K562 (cell line): ENCODE measurements around the gene VPS37B. TPM values are rescaled to one million over a fixed set of nuclear protein-coding genes. Genes with fewer than 3 reads are reported as not detected.

ENCODE experiments used
- AFF1 ChIP-seq, 2 experiments: fragments of 450-650 bp; IDR thresholded peaks; 2 replicates each; pipeline ENCODE4 v1.6.1; 2018; ENCODE audit warnings: mild to moderate bottlenecking in 2 of 2, low read depth in 1 of 2; ENCODE audit not compliant: partially characterized antibody in 2 of 2
- BCOR ChIP-seq: fragments of 450-650 bp; IDR thresholded peaks from 2 replicates; pipeline ENCODE4 v1.6.1; 2016
- CBX3 ChIP-seq, 2 experiments: IDR thresholded peaks; 1 replicate in 1 of 2; 2 replicates in 1 of 2; pipeline ENCODE4 v1.6.1; 2012; ENCODE audit warnings: inconsistent platforms in 2 of 2, low read length in 2 of 2, borderline replicate concordance in 1 of 2, control low read depth in 1 of 2
- CXXC5 ChIP-seq: fragments of 250-450 bp; sonication (Bioruptor Pico); IDR thresholded peaks from 2 replicates; pipeline ENCODE4 v1.8.0; 2022; ENCODE audit warnings: inconsistent platforms, mild to moderate bottlenecking, moderate library complexity
- EHMT2 ChIP-seq: fragments of 450-650 bp; IDR thresholded peaks from 2 replicates; pipeline ENCODE4 v1.6.1; 2018; ENCODE audit warnings: antibody characterized with exemption
- HDAC1 ChIP-seq, 2 experiments: fragments of 450-650 bp; IDR thresholded peaks; 2 replicates each; pipeline ENCODE4 v1.6.1; 2016 to 2017; ENCODE audit warnings: inconsistent platforms in 1 of 2, mild to moderate bottlenecking in 1 of 2, moderate library complexity in 1 of 2
- HLTF ChIP-seq: fragments of 450-650 bp; IDR thresholded peaks from 2 replicates; pipeline ENCODE4 v1.6.1; 2016
- KLF1 ChIP-seq: fragments of 450-650 bp; IDR thresholded peaks from 2 replicates; pipeline ENCODE4 v1.6.1; 2016; ENCODE audit warnings: missing genetic modification characterization, missing compliant biosample characterization
- MGA ChIP-seq: fragments of 450-650 bp; IDR thresholded peaks from 2 replicates; pipeline ENCODE4 v1.6.1; 2016; ENCODE audit warnings: mild to moderate bottlenecking, moderate library complexity
- SPI1 ChIP-seq: IDR thresholded peaks from 2 replicates; pipeline ENCODE4 v1.6.1; 2011; ENCODE audit warnings: low read depth, low read length, control low read depth, borderline replicate concordance
- USF1 ChIP-seq: sonication (generic); formaldehyde crosslinking; IDR thresholded peaks from 2 replicates; pipeline ENCODE4 v1.9.0; 2022; ENCODE audit warnings: mild to moderate bottlenecking, missing genetic modification reagents
- polyA plus RNA-seq, 8 experiments: library from polyadenylated mRNA; depleted of rRNA in 4 of 8; stranded (reverse) in 5 of 8; unstranded in 3 of 8; fragments of >200 nt; fragmentation: Nextera tagmentation in 2 of 8; fragmentation: Illumina TruSeq in 1 of 8; extraction: Ambion mirVana in 2 of 8; extraction: Trizol in 1 of 8; gene quantifications; 2 replicates each; pipeline versions ENCODE4 v1.2.1 to v1.2.3, GENCODE V29; 2011 to 2014; ENCODE audit warnings: inconsistent platforms in 1 of 8, missing spikeins in 1 of 8
- total RNA-seq, 7 experiments: library from RNA; depleted of rRNA in 6 of 7; stranded (reverse); fragments of >200 nt in 6 of 7; fragmentation: Illumina TruSeq in 2 of 7; extraction: Trizol in 2 of 7; gene quantifications; 2 replicates each; pipeline versions ENCODE4 v1.2.1 to v1.2.3, GENCODE V29; 2011 to 2021; ENCODE audit warnings: low replicate concordance in 1 of 7

The VPS37B gene
- total and polyA plus RNA-seq, 9 of the 15 experiments (the other 6 are each of a cell fraction or from before 2014, with no cell fraction given), result 0.28 to 37.4 (median 17.9) TPM

GRCh38 chr12:122830517-122831214 is 65.3 kb downstream of the VPS37B start (continued):
- TF ChIP-seq MGA (no peak), BCOR (peak; percentile 10; the same call in 1 of the 2 replicates), SPI1 (no peak), USF1 (CRISPR knock-in tag) (0 out of 2 replicates have a peak, but pooled peaks have one; percentile 11), HDAC1 (IDR thresholded peaks at IDR 0.05) (peak in 1 of 2 experiments; percentile 65; a peak in 2 of 4 replicates), AFF1 (IDR thresholded peaks at IDR 0.05; ENCODE audit: low read depth in 1 of 2, partially characterized antibody in 2 of 2) (peak in 1 of 2 experiments; percentile 81), EHMT2 (peak; percentile 71; the same call in 1 of the 2 replicates), KLF1 (0 out of 2 replicates have a peak, but pooled peaks have one; percentile 45), CXXC5 (CRISPR knock-in tag) (peak; percentile 36), HLTF (peak; percentile 94), CBX3 (IDR thresholded peaks at IDR 0.05; ENCODE audit: borderline replicate concordance in 1 of 2, low read length in 2 of 2) (peak in 1 of 2 experiments; percentile 47; a peak in 1 of 3 replicates)
